ENCODE results near the gene GALT. TPM values are rescaled to one million over a fixed set of nuclear protein-coding genes. Genes with fewer than 3 reads are reported as not detected.

The GALT gene
- total and polyA plus RNA-seq, 2 of the 13 experiments (the other 11 are each of a cell fraction or from before 2014, with no cell fraction given), result 40.4 to 46.3 TPM

GRCh38 chr9:34611811-34612787, 34.4 kb upstream of the GALT start, which contains the start of gene RPP25L (continued):
- TF ChIP-seq, protein P1, sequence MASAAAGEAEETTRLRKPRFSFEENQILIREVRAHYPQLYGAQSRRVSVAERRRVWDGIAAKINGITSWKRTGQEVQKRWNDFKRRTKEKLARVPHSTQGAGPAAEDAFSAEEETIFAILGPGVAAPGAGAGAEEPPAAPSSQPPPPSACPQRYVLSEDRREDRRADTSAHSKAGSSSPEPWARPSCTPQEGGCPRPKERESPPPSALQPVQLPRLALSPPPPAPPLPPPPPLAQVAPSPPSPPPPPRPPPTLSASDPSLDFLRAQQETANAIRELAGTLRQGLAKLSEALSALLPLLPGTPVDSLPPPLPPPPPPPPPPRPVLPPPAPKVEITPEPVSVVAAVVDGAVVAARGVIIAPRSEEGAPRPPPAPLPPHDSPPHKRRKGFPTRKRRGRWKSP (CRISPR knock-in tag; IDR thresholded peaks at IDR 0.05), result peak; percentile 48; the same call in 1 of the 2 replicates
- no peak for TF ChIP-seq CC2D1A (CRISPR knock-in tag; IDR thresholded peaks at IDR 0.05)
- no peak for TF ChIP-seq MTF2 (CRISPR knock-in tag; IDR thresholded peaks at IDR 0.05; ENCODE audit: borderline replicate concordance)
- TF ChIP-seq PHF8 (CRISPR knock-in tag; IDR thresholded peaks at IDR 0.05), result peak; percentile 96
- no peak for TF ChIP-seq ZNF124 (CRISPR knock-in tag; IDR thresholded peaks at IDR 0.05)
- peak; percentile 38; the same call in 1 of the 2 replicates for TF ChIP-seq ETV5 (CRISPR knock-in tag; IDR thresholded peaks at IDR 0.05; ENCODE audit: borderline replicate concordance)
- TF ChIP-seq NFIC (IDR thresholded peaks at IDR 0.05; ENCODE audit: low read length), result no peak
- no peak for TF ChIP-seq SP1 (IDR thresholded peaks at IDR 0.05)
- TF ChIP-seq SP1 (CRISPR knock-in tag; IDR thresholded peaks at IDR 0.05), result peak; percentile 68
- TF ChIP-seq KDM5A (IDR thresholded peaks at IDR 0.05; ENCODE audit: borderline replicate concordance, low read length), result peak; percentile 24; the same call in 1 of the 2 replicates
- TF ChIP-seq FOSL2 (CRISPR knock-in tag; IDR thresholded peaks at IDR 0.05), result peak; percentile 30; the same call in 1 of the 2 replicates
- TF ChIP-seq ZNF605 (CRISPR knock-in tag; IDR thresholded peaks at IDR 0.05), result no peak
- TF ChIP-seq POLR2A (IDR thresholded peaks at IDR 0.05; ENCODE audit: insufficient read depth in 1 of 2, low read depth in 2 of 2, low read length in 2 of 2), result peak; percentile 82 to 97
- TF ChIP-seq, protein P2, sequence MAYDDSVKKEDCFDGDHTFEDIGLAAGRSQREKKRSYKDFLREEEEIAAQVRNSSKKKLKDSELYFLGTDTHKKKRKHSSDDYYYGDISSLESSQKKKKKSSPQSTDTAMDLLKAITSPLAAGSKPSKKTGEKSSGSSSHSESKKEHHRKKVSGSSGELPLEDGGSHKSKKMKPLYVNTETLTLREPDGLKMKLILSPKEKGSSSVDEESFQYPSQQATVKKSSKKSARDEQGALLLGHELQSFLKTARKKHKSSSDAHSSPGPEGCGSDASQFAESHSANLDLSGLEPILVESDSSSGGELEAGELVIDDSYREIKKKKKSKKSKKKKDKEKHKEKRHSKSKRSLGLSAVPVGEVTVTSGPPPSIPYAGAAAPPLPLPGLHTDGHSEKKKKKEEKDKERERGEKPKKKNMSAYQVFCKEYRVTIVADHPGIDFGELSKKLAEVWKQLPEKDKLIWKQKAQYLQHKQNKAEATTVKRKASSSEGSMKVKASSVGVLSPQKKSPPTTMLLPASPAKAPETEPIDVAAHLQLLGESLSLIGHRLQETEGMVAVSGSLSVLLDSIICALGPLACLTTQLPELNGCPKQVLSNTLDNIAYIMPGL (CRISPR knock-in tag; IDR thresholded peaks at IDR 0.05; ENCODE audit: borderline replicate concordance in 1 of 2, low read depth in 1 of 2), result peak; percentile 55 to 66; a peak in 3 of 4 replicates

Measured in HepG2 (cell line).